Stomach smooth muscle (tissue), 2 donors: ENCODE results near the gene LMOD1.
"Not testable (repeated sequence)": the region's sequence is repeated elsewhere in the genome, so short reads cannot be mapped to it uniquely, and the experiment has no call there.

ENCODE experiments used
- H3K27ac ChIP-seq: one replicate; pipeline ENCODE4 v1.7.0; 2013; ENCODE audit warnings: mild to moderate bottlenecking, low read length, inconsistent platforms
- H3K27me3 ChIP-seq, 2 donors: one replicate each; pipeline ENCODE4 v1.7.0; 2013; ENCODE audit warnings: low read length in 2 of 2; ENCODE audit not compliant: insufficient read depth in 2 of 2, control insufficient read depth in 1 of 2
- H3K36me3 ChIP-seq, 2 donors: one replicate each; pipeline ENCODE4 v1.7.0; 2013; ENCODE audit warnings: low read length in 2 of 2; ENCODE audit not compliant: control insufficient read depth in 2 of 2, insufficient read depth in 2 of 2
- H3K4me1 ChIP-seq: one replicate; pipeline ENCODE4 v1.7.0; 2013; ENCODE audit warnings: low read length; ENCODE audit not compliant: control insufficient read depth, insufficient read depth
- H3K4me3 ChIP-seq, 2 donors: one replicate each; pipeline ENCODE4 v1.7.0; 2013; ENCODE audit warnings: low read length in 2 of 2
- H3K9ac ChIP-seq, 2 donors: one replicate each; pipeline ENCODE4 v1.7.0; 2013; ENCODE audit warnings: low read length in 2 of 2, mild to moderate bottlenecking in 1 of 2
- H3K9me3 ChIP-seq, 2 donors: one replicate each; pipeline ENCODE4 v1.7.0; 2013; ENCODE audit warnings: low read length in 2 of 2; ENCODE audit not compliant: control insufficient read depth in 2 of 2
- donor health status: healthy.
- donor health status: Pancreatic carcinoma.

LMOD1 gene

GRCh38 chr1:201970334-201971159, 24.2 kb upstream of the LMOD1 start:
- Histone ChIP-seq H3K27ac (no peak overlapping the region), H3K4me1 (peaks cover 5% of the 10 kb centered on the region), H3K27me3 (no peaks in the 10 kb centered on the region), H3K36me3 (peaks cover 19 to 33% of the 10 kb centered on the region in 2 donors), H3K4me3 (no peak overlapping the region), H3K9me3 (no peaks in the 10 kb centered on the region), H3K9ac (no peak overlapping the region)

GRCh38 chr1:201968202-201968925, 22.0 kb upstream of the LMOD1 start:
- Histone ChIP-seq H3K9me3 (no peaks in the 10 kb centered on the region), H3K4me3 (no peak overlapping the region), H3K36me3 (peaks cover 28 to 45% of the 10 kb centered on the region in 2 donors), H3K27me3 (no peaks in the 10 kb centered on the region), H3K27ac (no peak overlapping the region), H3K9ac (no peak overlapping the region), H3K4me1 (peaks cover 5% of the 10 kb centered on the region)

- no peaks in the 10 kb centered on the region for H3K9me3 ChIP-seq
- no peaks in the 10 kb centered on the region for H3K4me1 ChIP-seq
- H3K36me3 ChIP-seq, result peaks cover 37 to 49% of the 10 kb centered on the region in 2 donors
- H3K4me3 ChIP-seq, result no peak overlapping the region
- no peaks in the 10 kb centered on the region for H3K27me3 ChIP-seq
- no peak overlapping the region for H3K27ac ChIP-seq
- H3K9ac ChIP-seq, result no peak overlapping the region
These were observed 19.8 kb upstream of the LMOD1 start for GRCh38 chr1:201966171-201966570.

- H3K27me3 ChIP-seq, result no peaks in the 10 kb centered on the region
- H3K4me3 ChIP-seq, result no peak overlapping the region
- H3K36me3 ChIP-seq, result peaks cover 28 to 36% of the 10 kb centered on the region in 2 donors
- no peak overlapping the region for H3K27ac ChIP-seq
- no peak overlapping the region for H3K9ac ChIP-seq
- H3K9me3 ChIP-seq, result no peaks in the 10 kb centered on the region
- no peaks in the 10 kb centered on the region for H3K4me1 ChIP-seq
These were observed 17.9 kb upstream of the LMOD1 start for GRCh38 chr1:201964261-201964660.

GRCh38 chr1:201962382-201962781, 16.0 kb upstream of the LMOD1 start:
- not testable (repeated sequence) for H3K9me3 ChIP-seq, H3K4me3 ChIP-seq, H3K27me3 ChIP-seq, H3K27ac ChIP-seq, H3K9ac ChIP-seq, H3K4me1 ChIP-seq
- peaks cover 32 to 35% of the 10 kb centered on the region in 2 donors for H3K36me3 ChIP-seq

- Histone ChIP-seq H3K36me3 (peaks cover 15 to 17% of the 10 kb centered on the region in 2 donors), H3K4me3 (no peak overlapping the region), H3K4me1 (peaks cover 7% of the 10 kb centered on the region), H3K9me3 (no peaks in the 10 kb centered on the region), H3K27ac (no peak overlapping the region), H3K9ac (no peak overlapping the region), H3K27me3 (no peaks in the 10 kb centered on the region)
These were observed 12.0 kb upstream of the LMOD1 start for GRCh38 chr1:201958348-201958747.

- Histone ChIP-seq H3K36me3 (peaks cover 6 to 10% of the 10 kb centered on the region in 2 donors), H3K9ac (peak overlapping the region; percentile 98 to 99), H3K27me3 (no peaks in the 10 kb centered on the region), H3K4me1 (peaks cover 7% of the 10 kb centered on the region), H3K27ac (peak overlapping the region; percentile 88), H3K4me3 (peak overlapping the region; percentile 99 to 100), H3K9me3 (no peaks in the 10 kb centered on the region)
These were observed 9.4 kb upstream of the LMOD1 start for GRCh38 chr1:201955729-201956143.

GRCh38 chr1:201955009-201955728, 8.8 kb upstream of the LMOD1 start, which contains the start of gene TIMM17A:
TIMM17A (plus strand) TSS chr1:201955503; CDS start chr1:201955527, 24 bp downstream.
- Histone ChIP-seq H3K9me3 (no peaks in the 10 kb centered on the region), H3K4me1 (peaks cover 7% of the 10 kb centered on the region), H3K9ac (peak within 1 kb of the TSS; percentile 98 to 99), H3K36me3 (peaks cover 6 to 10% of the 10 kb centered on the region in 2 donors), H3K4me3 (peak within 1 kb of the TSS; percentile 99 to 100), H3K27me3 (no peaks in the 10 kb centered on the region), H3K27ac (peak within 1 kb of the TSS; percentile 88)

GRCh38 chr1:201954263-201955008, 8.1 kb upstream of the LMOD1 start:
- Histone ChIP-seq H3K9me3 (no peaks in the 10 kb centered on the region), H3K27ac (peak overlapping the region; percentile 88), H3K9ac (peak overlapping the region; percentile 98 to 99)

GRCh38 chr1:201949491-201949890, 3.1 kb upstream of the LMOD1 start:
- H3K36me3 ChIP-seq, result peaks cover 0 to 4% of the 10 kb centered on the region in 2 donors
- H3K27me3 ChIP-seq, result no peaks in the 10 kb centered on the region
- no peak overlapping the region for H3K9ac ChIP-seq
- no peak overlapping the region for H3K4me3 ChIP-seq
- no peak overlapping the region for H3K27ac ChIP-seq
- H3K9me3 ChIP-seq, result no peaks in the 10 kb centered on the region
- H3K4me1 ChIP-seq, result peaks cover 14% of the 10 kb centered on the region

More at GRCh38 chr1:201954263-201955008, 8.1 kb upstream of the LMOD1 start:
- peaks cover 7% of the 10 kb centered on the region for H3K4me1 ChIP-seq
- H3K27me3 ChIP-seq, result no peaks in the 10 kb centered on the region
- H3K4me3 ChIP-seq, result peak overlapping the region; percentile 99 to 100
- peaks cover 6 to 10% of the 10 kb centered on the region in 2 donors for H3K36me3 ChIP-seq
